ENCODE results near the gene ARIH1. TPM values are rescaled to one million over a fixed set of nuclear protein-coding genes. Genes with fewer than 3 reads are reported as not detected.

Gene ARIH1
- polyA plus RNA-seq, 3 donors, result 13.5 to 47.2 (median 14.4) TPM

GRCh38 chr15:72521682-72522081, 47.6 kb downstream of the ARIH1 start:
- H3K9ac ChIP-seq (ENCODE audit: insufficient read depth, low read length, poor library complexity, severe bottlenecking), result no peak overlapping the region
- H3K4me1 Mint-ChIP-seq, result no peaks in the 10 kb centered on the region
- H3K27ac Mint-ChIP-seq, result peak overlapping the region in 1 of 7 donors; percentile 1
- intact Hi-C loops (cut with micrococcal nuclease), result no loop called here
- WGBS (ENCODE audit: insufficient coverage), result no CpG with 5 or more reads among the region's 1 CpG
- H3K36me3 ChIP-seq (replicated peaks in 1 of 2; ENCODE audit: control insufficient read depth in 1 of 2, insufficient read depth in 2 of 2, low read length in 2 of 2), result peaks cover 11 to 52% of the 10 kb centered on the region in 2 donors
- peaks cover 35 to 52% of the 10 kb centered on the region in 2 donors for H3K36me3 Mint-ChIP-seq
- no peak for TF ChIP-seq CTCF (IDR thresholded peaks at IDR 0.05)
- no peak overlapping the region for H3K4me3 ChIP-seq (replicated peaks in 1 of 3; ENCODE audit: low read depth in 2 of 3, low read length in 3 of 3)
- H3K27me3 Mint-ChIP-seq (ENCODE audit: low read depth in 3 of 3), result no peaks in the 10 kb centered on the region
- no peaks in the 10 kb centered on the region for H3K4me1 ChIP-seq (ENCODE audit: control insufficient read depth in 1 of 2, insufficient read depth in 2 of 2, low read length in 2 of 2)
- H3K27ac ChIP-seq (ENCODE audit: low read depth in 1 of 2, low read length in 2 of 2), result no peak overlapping the region
- no peak overlapping the region for H3K4me2 ChIP-seq (replicated peaks; ENCODE audit: extremely low read depth, low read length, poor library complexity, severe bottlenecking)
- H3K27me3 ChIP-seq (ENCODE audit: control insufficient read depth in 2 of 2, insufficient read depth in 2 of 2, low read length in 2 of 2), result no peaks in the 10 kb centered on the region
- no peak for DNase-seq
- H4K20me1 ChIP-seq (ENCODE audit: insufficient read depth, low read length), result peaks cover 97% of the 10 kb centered on the region
- H2AFZ ChIP-seq (ENCODE audit: insufficient read depth, low read depth, low read length, poor library complexity, severe bottlenecking), result no peak overlapping the region
- peaks cover 0 to 2% (median 0%) of the 10 kb centered on the region in 7 donors for H3K9me3 Mint-ChIP-seq
- H3K9me3 ChIP-seq (replicated peaks in 1 of 2; ENCODE audit: control insufficient read depth in 1 of 2, insufficient read depth in 1 of 2, low read length in 2 of 2), result no peaks in the 10 kb centered on the region
- H3K4me3 Mint-ChIP-seq, result no peak overlapping the region
- H3K79me2 ChIP-seq (ENCODE audit: insufficient read depth, low read length), result peaks cover 66% of the 10 kb centered on the region

- no peak overlapping the region for H3K9ac ChIP-seq (ENCODE audit: insufficient read depth, low read length, poor library complexity, severe bottlenecking)
- H3K27ac Mint-ChIP-seq, result peak overlapping the region in 1 of 7 donors; percentile 25
- H4K20me1 ChIP-seq (ENCODE audit: insufficient read depth, low read length), result peaks cover 97% of the 10 kb centered on the region
- H3K27ac ChIP-seq (ENCODE audit: low read depth in 1 of 2, low read length in 2 of 2), result no peak overlapping the region
- WGBS (ENCODE audit: insufficient coverage), result 100% methylated on average over 2 of the region's 5 CpGs
- no peaks in the 10 kb centered on the region for H3K27me3 ChIP-seq (ENCODE audit: control insufficient read depth in 2 of 2, insufficient read depth in 2 of 2, low read length in 2 of 2)
- DNase-seq, result peak in 1 of 3 donors; percentile 4
- peaks cover 11 to 27% of the 10 kb centered on the region in 2 donors for H3K36me3 Mint-ChIP-seq
- no peak overlapping the region for H3K4me3 Mint-ChIP-seq
- H3K4me2 ChIP-seq (replicated peaks; ENCODE audit: extremely low read depth, low read length, poor library complexity, severe bottlenecking), result no peak overlapping the region
- peak; percentile 38 for TF ChIP-seq CTCF (IDR thresholded peaks at IDR 0.05)
- H3K4me1 ChIP-seq (ENCODE audit: control insufficient read depth in 1 of 2, insufficient read depth in 2 of 2, low read length in 2 of 2), result no peaks in the 10 kb centered on the region
- H3K36me3 ChIP-seq (replicated peaks in 1 of 2; ENCODE audit: control insufficient read depth in 1 of 2, insufficient read depth in 2 of 2, low read length in 2 of 2), result peaks cover 0 to 13% of the 10 kb centered on the region in 2 donors
- peaks cover 71% of the 10 kb centered on the region for H3K79me2 ChIP-seq (ENCODE audit: insufficient read depth, low read length)
- peaks cover 2% of the 10 kb centered on the region for H3K4me1 Mint-ChIP-seq
- intact Hi-C loops (cut with micrococcal nuclease), result no loop called here
- H3K27me3 Mint-ChIP-seq (ENCODE audit: low read depth in 3 of 3), result no peaks in the 10 kb centered on the region
- H3K4me3 ChIP-seq (replicated peaks in 1 of 3; ENCODE audit: low read depth in 2 of 3, low read length in 3 of 3), result no peak overlapping the region
- no peaks in the 10 kb centered on the region for H3K9me3 Mint-ChIP-seq
- no peak overlapping the region for H2AFZ ChIP-seq (ENCODE audit: insufficient read depth, low read depth, low read length, poor library complexity, severe bottlenecking)
- H3K9me3 ChIP-seq (replicated peaks in 1 of 2; ENCODE audit: control insufficient read depth in 1 of 2, insufficient read depth in 1 of 2, low read length in 2 of 2), result no peaks in the 10 kb centered on the region
These were observed 59.0 kb downstream of the ARIH1 start for GRCh38 chr15:72532991-72533601.

All from CD14-positive monocyte (primary cell).